Measurements from ENCODE around the gene NCOA3. TPM values are rescaled to one million over a fixed set of nuclear protein-coding genes. Genes with fewer than 3 reads are reported as not detected.

NCOA3 gene
- total RNA-seq, 1 experiment from 2014 or later = 25.9 TPM

DNA sequence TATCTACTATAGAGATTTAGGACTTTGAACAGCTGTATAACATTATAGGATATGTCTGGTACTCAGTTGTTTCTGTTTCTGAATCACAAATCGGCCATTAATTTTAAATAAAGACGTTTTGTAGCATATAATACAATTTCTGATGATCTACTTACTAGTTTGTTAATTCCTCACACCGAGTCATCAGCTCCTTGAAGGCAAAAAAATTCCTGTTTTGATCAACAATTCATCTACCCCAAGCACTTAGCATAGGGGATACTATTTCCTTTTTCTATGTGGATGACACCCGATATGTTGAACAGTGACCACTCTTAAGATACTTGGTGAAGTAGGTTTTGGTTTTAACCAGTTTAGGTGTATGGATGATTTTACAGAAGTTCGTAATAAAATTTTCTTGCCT is 107.3 kb downstream of the NCOA3 start:
- Histone ChIP-seq H3K36me3 (ENCODE audit: control insufficient read depth in 1 of 2, insufficient read depth in 2 of 2, low read length in 2 of 2) (no peaks in the 10 kb centered on the region), H3K4me1 (ENCODE audit: control insufficient read depth in 1 of 2, insufficient read depth in 2 of 2, low read length in 2 of 2) (peaks cover 15 to 23% of the 10 kb centered on the region in 2 experiments), H3K79me2 (ENCODE audit: insufficient read depth, low read length) (peaks cover 8% of the 10 kb centered on the region), H3K27me3 (ENCODE audit: insufficient read depth, low read length) (no peaks in the 10 kb centered on the region), H3K9me2 (ENCODE audit: insufficient read depth) (no peaks in the 10 kb centered on the region), H3K27ac (ENCODE audit: low read depth, low read length) (no peak overlapping the region), H3K4me2 (ENCODE audit: low read length) (no peak overlapping the region), H3K4me3 (replicated peaks in 1 of 2; ENCODE audit: low read depth in 1 of 2, low read length in 2 of 2) (no peak overlapping the region), H4K20me1 (ENCODE audit: insufficient read depth) (no peaks in the 10 kb centered on the region), H3K9ac (ENCODE audit: low read length) (no peak overlapping the region), H2AFZ (ENCODE audit: low read depth, low read length, poor library complexity, severe bottlenecking) (no peak overlapping the region), H3K9me3 (ENCODE audit: control insufficient read depth in 1 of 2, insufficient read depth in 1 of 2, low read depth in 1 of 2, low read length in 2 of 2) (no peaks in the 10 kb centered on the region)
- TF ChIP-seq JUND (IDR thresholded peaks at IDR 0.05) = no peak
- no peak for TF ChIP-seq POLR2AphosphoS5 (IDR thresholded peaks at IDR 0.05; ENCODE audit: low read depth, low read length)
- TF ChIP-seq EZH2 (IDR thresholded peaks at IDR 0.05) = no peak
- intact Hi-C loops (cut with micrococcal nuclease) = no loop called here
- ChIA-PET RAD21 (ENCODE audit: low non-redundant PET in 1 of 2, low total read pairs in 2 of 2, uncharacterized antibody in 2 of 2, unreplicated experiment in 2 of 2) (no interaction called here), POLR2A (interaction anchor here (0.8 to 1.0 kb wide), 2 partner anchors 32 to 107 kb away, joined by 3 read pairs; no protein-coding TSS in a partner anchor), CTCF (interaction anchor here (0.7 to 2.0 kb wide), 3 partner anchors 12 to 225 kb away, joined by 3 to 8 read pairs (median 8); no protein-coding TSS in a partner anchor)
- DNase-seq (ENCODE audit: low read depth, low spot score) = no peak
- ATAC-seq = no peak
- BruUV-seq (replicated peaks) = no TSS peak

DNA sequence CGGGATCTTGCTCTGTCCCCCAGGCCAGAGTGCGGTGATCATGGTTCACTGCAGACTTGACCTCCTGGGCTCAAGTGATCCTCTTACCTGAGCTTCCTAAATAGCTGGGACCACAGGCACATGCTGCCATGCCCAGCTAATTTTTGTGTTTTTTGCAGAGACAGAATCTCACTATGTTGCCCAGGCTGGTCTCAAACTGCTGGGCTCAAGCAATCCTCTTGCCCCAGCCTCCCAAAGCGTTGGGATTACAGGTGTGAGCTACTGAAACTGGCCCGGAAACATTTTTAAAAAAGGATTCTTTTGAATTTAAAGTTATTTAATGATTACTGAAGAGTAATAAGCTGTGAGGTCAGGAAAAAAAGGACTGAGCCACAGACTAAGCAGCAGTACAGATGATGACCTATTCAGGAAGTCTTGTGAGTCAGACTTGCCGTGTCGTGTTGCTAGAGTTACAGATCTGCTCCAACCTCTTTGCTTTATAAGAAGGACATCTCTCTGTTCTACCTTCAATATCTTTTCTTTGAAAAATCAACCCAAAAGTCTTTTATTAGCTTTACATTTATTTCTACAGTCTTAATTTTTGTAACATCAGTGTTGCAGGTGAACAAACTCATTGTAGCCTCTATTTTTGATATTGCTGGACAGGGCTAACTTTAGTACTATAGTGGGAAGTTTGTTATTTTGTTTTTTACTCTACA is 108.7 kb downstream of the NCOA3 start:
- Histone ChIP-seq H3K9me3 (ENCODE audit: control insufficient read depth in 1 of 2, insufficient read depth in 1 of 2, low read depth in 1 of 2, low read length in 2 of 2) (no peaks in the 10 kb centered on the region), H3K4me3 (replicated peaks in 1 of 2; ENCODE audit: low read depth in 1 of 2, low read length in 2 of 2) (peak overlapping the region in 1 of 2 experiments; percentile 23; a peak in 1 of 4 replicates), H2AFZ (ENCODE audit: low read depth, low read length, poor library complexity, severe bottlenecking) (no peak overlapping the region), H3K79me2 (ENCODE audit: insufficient read depth, low read length) (peaks cover 8% of the 10 kb centered on the region), H3K27ac (ENCODE audit: low read depth, low read length) (peak overlapping the region; percentile 16; the same call in 1 of the 2 replicates), H3K4me1 (ENCODE audit: control insufficient read depth in 1 of 2, insufficient read depth in 2 of 2, low read length in 2 of 2) (peaks cover 15 to 23% of the 10 kb centered on the region in 2 experiments), H3K36me3 (ENCODE audit: control insufficient read depth in 1 of 2, insufficient read depth in 2 of 2, low read length in 2 of 2) (no peaks in the 10 kb centered on the region), H3K9me2 (ENCODE audit: insufficient read depth) (no peaks in the 10 kb centered on the region), H4K20me1 (ENCODE audit: insufficient read depth) (no peaks in the 10 kb centered on the region), H3K4me2 (ENCODE audit: low read length) (peak overlapping the region; percentile 61), H3K27me3 (ENCODE audit: insufficient read depth, low read length) (no peaks in the 10 kb centered on the region), H3K9ac (ENCODE audit: low read length) (peak overlapping the region; percentile 45)
- DNase-seq (ENCODE audit: low read depth, low spot score) = peak; percentile 71
- CTCF ChIA-PET = interaction anchor here (1.9 to 2.0 kb wide), 2 partner anchors 10 to 226 kb away, joined by 8 read pairs; no protein-coding TSS in a partner anchor
- ATAC-seq = peak; percentile 90
- POLR2A ChIA-PET = interaction anchor here (1.2 to 1.7 kb wide), 3 partner anchors 9 to 218 kb away, joined by 4 read pairs; partner anchors contain the start of gene NCOA3
- RAD21 ChIA-PET (ENCODE audit: low non-redundant PET in 1 of 2, low total read pairs in 2 of 2, uncharacterized antibody in 2 of 2, unreplicated experiment in 2 of 2) = no interaction called here
- BruUV-seq (replicated peaks) = no TSS peak
- TF ChIP-seq, protein P1, sequence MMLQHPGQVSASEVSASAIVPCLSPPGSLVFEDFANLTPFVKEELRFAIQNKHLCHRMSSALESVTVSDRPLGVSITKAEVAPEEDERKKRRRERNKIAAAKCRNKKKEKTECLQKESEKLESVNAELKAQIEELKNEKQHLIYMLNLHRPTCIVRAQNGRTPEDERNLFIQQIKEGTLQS (IDR thresholded peaks at IDR 0.05) = 0 out of 2 replicates have a peak, but pooled peaks have one; percentile 30
- TF ChIP-seq ZNF274 (IDR thresholded peaks at IDR 0.05; ENCODE audit: low read depth, low read length) (no peak), ELF1 (IDR thresholded peaks at IDR 0.05; ENCODE audit: borderline replicate concordance, low read depth) (no peak), CEBPB (IDR thresholded peaks at IDR 0.05; ENCODE audit: low read depth) (no peak), EGR1 (IDR thresholded peaks at IDR 0.05; ENCODE audit: low read depth) (no peak), CBX3 (IDR thresholded peaks at IDR 0.05; ENCODE audit: low read depth) (0 out of 2 replicates have a peak, but pooled peaks have one; percentile 59), FOSL1 (IDR thresholded peaks at IDR 0.05; ENCODE audit: low read depth) (peak; percentile 84), RAD21 (IDR thresholded peaks at IDR 0.05; ENCODE audit: low read depth) (no peak; the same call in 1 of the 2 replicates), JUND (IDR thresholded peaks at IDR 0.05) (peak; percentile 83), SP1 (IDR thresholded peaks at IDR 0.05; ENCODE audit: low read depth) (peak; percentile 60)
- TF ChIP-seq, protein P2, sequence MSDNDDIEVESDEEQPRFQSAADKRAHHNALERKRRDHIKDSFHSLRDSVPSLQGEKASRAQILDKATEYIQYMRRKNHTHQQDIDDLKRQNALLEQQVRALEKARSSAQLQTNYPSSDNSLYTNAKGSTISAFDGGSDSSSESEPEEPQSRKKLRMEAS (IDR thresholded peaks at IDR 0.05) = no peak
- TF ChIP-seq, protein P3, sequence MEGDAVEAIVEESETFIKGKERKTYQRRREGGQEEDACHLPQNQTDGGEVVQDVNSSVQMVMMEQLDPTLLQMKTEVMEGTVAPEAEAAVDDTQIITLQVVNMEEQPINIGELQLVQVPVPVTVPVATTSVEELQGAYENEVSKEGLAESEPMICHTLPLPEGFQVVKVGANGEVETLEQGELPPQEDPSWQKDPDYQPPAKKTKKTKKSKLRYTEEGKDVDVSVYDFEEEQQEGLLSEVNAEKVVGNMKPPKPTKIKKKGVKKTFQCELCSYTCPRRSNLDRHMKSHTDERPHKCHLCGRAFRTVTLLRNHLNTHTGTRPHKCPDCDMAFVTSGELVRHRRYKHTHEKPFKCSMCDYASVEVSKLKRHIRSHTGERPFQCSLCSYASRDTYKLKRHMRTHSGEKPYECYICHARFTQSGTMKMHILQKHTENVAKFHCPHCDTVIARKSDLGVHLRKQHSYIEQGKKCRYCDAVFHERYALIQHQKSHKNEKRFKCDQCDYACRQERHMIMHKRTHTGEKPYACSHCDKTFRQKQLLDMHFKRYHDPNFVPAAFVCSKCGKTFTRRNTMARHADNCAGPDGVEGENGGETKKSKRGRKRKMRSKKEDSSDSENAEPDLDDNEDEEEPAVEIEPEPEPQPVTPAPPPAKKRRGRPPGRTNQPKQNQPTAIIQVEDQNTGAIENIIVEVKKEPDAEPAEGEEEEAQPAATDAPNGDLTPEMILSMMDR (IDR thresholded peaks at IDR 0.05 in 2 of 3, conservative IDR thresholded peaks at IDR 0.05 in 1 of 3; ENCODE audit: borderline replicate concordance in 1 of 3, insufficient read depth in 1 of 3, low read depth in 2 of 3, low read length in 2 of 3) = no peak
- intact Hi-C loops (cut with micrococcal nuclease) = no loop called here

All from HCT116 (cell line).